Renal cortical epithelial cell (primary cell): ENCODE data around the gene ATP2A1. TPM values are rescaled to one million over a fixed set of nuclear protein-coding genes. Genes with fewer than 3 reads are reported as not detected.

Experiments
- DNase-seq: peaks from one replicate; pipeline ENCODE4 v3.0.0-alpha.2; 2011; ENCODE audit warnings: low read depth
- total RNA-seq: library from RNA; depleted of rRNA; stranded (reverse); fragments of >200 nt; gene quantifications from 2 replicates; pipeline ENCODE4 v1.2.3, GENCODE V29; 2014

The ATP2A1 gene
- 0.10 TPM in 1 of 2 replicates, not detected in the other for total RNA-seq

DNA sequence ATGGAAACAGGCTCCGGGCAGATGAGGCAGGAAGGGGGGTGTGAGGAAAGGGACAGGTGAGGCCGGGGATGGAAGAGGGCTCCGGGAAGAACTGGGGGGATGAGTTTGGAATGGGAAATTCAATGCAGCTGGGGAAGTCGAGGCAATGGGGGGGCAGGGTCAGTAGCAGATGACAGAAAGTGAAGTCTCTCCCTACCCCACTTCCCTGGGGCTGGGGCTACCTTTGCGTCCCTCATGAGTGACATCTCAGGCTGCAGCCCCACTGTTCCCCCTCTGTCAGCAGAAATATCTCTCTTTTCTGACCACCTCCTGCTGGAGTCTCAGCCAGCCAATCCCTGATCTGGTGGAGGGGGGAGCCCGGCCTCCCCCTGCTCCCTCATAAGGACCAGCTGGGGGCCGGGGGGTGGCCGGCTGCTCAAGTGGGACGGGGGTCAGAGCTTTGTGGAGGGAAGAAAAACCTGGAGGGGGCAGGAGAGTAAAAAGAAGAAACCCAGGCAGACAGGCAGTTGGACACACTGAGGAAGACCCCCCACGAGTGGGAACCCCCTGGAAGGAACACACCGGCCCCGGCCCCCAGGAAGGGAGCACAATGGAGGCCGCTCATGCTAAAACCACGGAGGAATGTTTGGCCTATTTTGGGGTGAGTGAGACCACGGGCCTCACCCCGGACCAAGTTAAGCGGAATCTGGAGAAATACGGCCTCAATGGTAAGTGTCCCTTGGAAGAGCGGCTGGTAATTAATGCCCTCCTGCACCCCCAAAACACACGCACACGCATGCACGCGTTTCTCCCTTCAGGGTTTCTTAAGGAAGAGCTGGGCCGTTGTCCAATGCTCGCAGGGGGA, at the start of gene ATP2A1:
Gene ATP2A1, plus strand, starts transcription at position 406 of the 844 bp plus-strand sequence. Its CDS starts 184 bp downstream, at position 590.
- DNase-seq, result no peak

DNA sequence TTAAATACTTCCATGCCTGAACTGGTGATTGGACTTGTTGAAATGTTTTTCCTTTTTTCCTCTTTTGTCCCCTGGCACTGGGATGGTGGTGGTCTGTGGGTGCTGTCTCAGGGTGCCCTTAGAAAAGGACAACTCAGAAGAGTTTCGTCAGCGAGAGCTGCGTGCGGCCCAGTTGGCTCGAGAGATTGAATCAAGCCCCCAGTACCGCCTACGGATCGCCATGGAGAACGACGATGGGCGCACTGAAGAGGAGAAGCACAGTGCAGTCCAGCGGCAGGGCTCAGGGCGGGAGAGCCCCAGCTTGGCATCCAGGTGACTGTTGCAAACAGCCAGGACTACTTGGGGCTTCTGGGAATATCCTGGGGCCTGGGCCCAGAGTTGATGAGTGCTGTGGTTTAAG, 48.5 kb upstream of the ATP2A1 start:
- no peak for DNase-seq

DNA sequence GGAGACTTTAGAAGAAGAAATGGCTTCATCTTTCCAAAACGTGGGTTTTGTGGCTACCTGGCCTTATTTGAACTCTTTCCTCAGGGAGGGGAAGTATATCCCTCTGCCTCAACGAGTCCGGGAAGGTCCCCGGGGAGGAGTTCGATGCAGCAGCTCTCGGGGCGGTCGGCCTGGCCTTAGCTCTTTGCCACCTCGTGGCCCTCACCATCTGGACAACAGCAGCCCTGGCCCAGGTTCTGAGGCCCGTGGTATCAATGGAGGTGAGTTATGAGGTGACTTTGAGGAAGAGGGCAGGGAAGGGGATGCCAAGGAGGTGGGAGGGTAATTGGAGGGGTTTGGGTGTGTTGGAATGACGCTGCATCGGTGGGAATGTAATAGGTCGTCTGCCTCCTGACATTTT, 47.8 kb upstream of the ATP2A1 start:
- DNase-seq, result no peak

DNA sequence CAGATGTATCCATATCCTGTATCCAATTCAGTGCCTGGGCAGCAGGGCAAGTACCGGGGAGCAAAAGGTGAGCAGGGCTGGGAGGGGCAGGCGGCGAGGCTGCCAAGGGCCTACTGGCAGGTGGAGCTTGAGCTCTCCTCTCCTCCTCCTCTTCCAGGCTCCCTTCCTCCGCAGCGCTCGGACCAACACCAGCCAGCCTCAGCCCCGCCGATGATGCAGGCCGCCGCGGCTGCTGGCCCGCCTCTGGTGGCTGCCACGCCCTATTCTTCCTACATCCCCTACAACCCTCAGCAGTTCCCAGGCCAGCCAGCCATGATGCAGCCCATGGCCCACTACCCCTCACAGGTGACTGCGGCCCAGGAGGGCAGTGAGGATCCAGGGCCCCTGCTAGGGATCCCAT, 43.9 kb upstream of the ATP2A1 start:
- DNase-seq, result no peak

DNA sequence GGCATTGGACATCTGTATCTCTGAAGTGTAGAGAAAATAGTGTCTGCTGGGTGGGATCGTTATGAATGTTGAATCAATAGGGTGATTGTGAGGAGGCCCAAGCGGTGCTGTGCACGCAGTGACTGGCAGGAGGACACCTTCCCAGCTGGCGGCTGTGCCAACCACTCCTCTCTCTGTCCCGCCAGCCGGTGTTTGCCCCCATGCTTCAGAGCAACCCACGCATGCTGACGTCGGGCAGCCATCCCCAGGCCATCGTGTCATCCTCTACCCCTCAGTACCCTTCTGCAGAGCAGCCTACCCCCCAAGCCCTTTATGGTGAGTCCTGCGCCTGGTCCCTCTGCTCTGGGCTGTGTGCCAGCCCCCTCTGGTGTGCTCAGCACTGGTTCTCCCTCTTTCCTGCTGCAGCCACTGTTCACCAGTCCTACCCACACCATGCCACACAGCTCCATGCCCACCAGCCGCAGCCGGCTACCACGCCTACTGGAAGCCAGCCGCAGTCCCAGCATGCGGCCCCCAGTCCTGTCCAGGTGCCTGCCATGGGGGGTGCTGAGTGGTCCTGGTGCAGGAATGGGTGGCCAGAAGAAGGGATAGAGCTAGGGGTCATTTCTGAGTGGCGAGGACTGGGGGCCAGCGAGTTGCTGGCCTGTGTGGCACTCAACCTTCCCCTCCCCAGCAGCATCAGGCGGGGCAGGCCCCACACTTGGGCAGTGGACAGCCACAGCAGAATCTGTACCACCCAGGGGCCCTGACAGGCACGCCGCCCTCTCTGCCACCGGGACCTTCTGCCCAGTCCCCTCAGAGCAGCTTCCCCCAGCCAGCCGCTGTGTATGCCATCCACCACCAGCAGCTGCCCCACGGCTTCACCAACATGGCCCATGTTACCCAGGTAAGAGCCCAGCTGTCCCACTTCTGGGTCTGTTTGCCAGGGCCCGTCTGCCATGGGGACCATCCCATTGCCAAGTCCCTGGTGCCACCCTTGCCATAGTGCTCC, 43.1 kb upstream of the ATP2A1 start:
- no peak for DNase-seq

DNA sequence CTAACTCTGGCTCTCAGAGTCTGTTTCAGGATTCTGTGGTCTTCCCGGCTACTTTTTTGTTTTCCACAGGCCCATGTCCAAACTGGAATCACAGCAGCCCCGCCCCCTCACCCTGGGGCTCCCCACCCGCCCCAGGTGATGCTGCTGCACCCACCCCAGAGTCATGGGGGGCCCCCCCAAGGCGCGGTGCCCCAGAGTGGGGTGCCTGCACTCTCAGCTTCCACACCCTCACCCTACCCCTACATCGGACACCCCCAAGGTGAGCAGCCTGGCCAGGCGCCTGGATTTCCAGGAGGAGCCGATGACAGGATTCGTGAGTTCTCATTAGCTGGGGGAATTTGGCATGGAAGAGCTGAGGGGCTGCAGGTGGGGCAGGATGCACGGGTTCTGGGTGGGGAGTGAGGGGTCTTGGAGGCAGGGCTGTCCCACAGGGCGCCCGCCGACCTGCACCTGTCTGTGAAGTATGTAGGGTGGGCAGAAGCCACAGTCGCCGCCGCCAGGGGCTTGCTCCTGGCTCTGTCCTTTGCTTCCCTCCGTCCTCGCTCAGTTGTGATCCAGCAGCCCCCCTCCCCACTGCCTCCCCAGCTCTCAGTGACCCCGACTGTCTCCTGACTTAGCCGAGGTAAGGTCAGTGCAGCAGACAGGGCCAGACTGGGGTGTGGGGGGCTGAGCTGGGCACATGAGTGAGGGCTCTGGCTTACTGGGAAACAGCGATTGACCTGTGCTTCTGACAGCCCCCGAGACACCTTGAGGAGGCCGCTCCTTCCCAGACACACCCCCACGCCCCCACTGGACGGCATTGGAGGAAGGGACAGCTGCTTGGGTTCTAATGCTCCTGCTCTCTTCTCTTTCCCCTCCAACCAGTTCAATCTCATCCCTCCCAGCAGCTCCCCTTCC, 42.2 kb upstream of the ATP2A1 start:
- DNase-seq, result no peak

DNA sequence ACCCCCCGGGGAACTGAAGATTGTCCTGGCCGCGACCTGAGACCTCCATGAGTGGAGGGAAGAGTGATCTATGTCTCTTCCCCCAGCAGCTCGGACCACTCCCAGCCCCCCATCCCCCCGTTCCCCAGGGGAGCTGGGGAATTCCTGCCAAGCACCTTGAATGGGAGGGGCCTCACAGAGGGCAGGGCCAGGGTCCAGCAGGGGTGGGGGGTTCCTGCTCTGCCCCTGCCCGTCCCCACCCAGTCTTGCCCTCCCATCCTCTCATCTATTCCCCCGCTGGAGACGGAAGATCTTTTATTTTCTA, 41.6 kb upstream of the ATP2A1 start:
- DNase-seq, result no peak

DNA sequence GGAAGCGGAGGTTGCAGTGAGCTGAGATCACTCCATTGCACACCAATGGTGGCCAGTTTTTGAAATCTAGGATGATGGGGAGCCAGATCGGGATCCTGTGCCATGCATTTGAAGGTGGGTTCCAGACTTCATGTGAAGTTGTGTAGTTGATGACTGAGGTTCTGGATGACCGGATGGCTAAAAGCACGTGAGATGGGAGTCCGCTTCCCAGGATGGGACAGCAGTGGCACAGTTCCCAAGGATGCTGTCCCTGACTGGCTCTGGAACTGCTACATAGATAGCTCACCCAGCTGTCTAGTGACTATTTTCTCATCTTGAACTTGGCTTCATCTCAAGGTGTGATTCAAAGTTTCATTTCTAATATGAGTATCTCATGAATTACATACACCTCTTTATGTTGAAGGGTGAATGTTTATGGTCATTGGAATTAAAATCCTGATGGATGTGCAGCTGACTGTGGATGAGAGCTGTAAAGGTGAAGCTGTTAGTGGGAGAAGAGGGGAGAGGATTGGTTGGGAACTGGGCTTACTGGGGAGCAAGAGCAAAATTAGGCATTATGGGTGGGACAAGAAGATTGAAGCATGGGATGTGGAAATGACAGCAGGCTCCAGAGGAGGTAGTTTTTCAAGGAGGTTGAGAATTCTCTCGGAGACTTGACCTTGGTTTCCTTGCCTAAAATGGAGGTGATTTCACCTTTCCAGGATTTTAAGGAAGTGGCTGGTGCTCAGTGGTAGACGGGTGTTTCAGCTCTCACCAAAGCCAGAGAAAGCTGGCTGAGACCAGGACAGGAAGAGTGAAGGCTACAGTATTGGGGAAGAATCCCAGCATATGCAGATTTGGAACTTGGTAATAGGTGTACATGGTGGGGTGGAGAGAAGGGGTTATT, 40.4 kb upstream of the ATP2A1 start:
- no peak for DNase-seq

DNA sequence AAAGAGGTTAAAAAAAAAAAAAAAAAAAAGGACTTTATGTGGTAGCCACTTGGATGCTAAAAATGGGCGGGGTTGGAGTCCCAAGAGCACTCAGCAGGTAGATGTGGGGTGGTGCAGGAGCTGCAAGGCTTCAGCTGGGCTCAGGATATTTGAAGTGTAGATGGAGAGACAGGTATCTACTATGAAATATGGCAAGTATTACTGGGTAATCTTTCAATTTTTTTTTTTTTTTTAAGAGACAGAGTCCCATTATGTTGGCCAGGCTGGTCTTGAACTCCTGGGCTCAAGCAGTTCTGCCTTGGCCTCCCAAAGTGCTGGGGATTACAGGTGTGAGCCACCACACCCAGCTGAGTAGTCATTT, 39.8 kb upstream of the ATP2A1 start:
- no peak for DNase-seq

DNA sequence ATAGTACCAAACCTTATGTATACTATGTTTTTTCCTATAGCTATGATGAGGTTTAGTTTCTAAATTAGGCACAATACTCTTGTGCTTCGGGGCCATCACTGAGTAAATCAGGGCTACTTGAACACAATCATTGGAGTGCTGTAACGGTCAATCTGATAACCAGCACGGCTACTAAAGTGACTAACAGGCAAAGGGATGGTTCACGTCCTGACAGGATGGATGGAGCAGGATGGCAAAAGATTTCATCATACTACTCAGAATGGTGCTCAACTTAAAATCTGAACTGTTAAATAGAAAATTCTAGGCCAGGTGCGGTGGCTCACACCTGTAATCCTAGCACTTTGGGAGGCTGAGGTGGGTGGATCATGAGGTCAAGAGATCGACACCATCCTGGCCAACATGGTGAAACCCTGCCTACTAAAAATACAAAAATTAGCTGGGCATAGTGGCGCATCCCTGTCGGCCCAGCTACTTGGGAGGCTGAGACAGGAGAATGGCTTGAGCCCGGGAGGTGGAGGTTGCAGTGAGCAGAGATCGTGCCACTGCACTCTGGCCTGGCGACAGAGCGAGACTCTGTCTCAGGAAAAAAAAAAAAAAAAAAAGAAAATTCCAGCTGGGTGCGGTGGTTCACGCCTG, 39.2 kb upstream of the ATP2A1 start:
- no peak for DNase-seq

DNA sequence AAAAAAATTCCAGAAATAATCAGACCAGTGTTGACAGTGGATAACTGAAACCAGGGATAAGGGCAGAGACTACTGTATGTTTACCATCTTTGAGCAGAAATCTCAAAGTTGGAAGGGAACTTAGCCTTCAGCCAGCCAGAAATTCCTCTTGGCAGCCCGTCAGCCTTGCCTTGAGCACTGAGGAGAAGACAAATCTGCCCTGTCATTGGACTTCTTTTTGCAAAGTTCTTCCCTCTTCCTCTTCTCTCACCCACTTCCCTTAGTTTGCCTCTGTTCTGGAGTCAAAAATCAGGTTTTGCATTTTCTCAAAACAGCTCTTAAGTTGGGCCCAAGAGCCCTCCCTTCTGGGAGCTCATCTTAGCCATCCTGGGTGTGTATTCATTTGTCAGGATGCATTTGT, 38.4 kb upstream of the ATP2A1 start:
- no peak for DNase-seq

DNA sequence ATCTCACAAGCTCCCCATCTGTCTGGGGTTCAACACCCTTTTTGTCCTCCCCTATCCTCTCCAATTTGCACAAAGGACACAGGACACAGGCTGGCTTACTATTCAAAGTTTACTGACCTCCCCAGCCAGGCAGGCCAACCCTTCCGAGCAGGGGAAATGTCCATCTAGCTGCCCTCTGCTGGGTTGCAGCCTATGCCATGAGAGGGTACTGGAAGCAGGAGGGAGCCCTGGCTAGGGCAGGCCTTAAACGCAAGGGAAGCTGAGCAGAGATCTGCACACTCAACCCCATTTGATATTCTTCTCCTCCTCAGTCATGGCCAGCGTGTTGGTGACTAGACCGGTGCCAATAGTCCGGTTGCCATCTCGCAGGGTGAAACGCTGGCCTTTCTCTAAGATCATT, 35.6 kb upstream of the ATP2A1 start:
- no peak for DNase-seq

DNA sequence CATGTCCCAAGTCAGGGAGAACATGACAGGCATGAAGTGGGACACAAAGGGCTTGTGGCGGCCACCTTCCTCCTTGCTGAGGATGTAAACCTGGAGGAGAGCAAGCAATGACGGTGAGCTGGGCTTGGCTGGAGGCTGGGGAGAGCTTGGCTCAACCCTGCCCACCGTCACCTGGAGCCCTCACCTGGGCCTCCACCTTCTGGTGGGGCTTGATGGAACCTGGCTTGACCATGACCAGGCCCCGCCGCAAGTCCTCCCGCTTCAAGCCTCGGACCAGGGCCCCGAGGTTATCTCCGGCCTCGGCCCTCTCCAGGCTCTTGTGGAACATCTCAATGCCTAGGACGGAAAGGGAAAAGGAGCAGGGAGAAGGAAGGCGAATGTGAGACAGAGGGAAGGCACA, 34.5 kb upstream of the ATP2A1 start:
- DNase-seq, result no peak

DNA sequence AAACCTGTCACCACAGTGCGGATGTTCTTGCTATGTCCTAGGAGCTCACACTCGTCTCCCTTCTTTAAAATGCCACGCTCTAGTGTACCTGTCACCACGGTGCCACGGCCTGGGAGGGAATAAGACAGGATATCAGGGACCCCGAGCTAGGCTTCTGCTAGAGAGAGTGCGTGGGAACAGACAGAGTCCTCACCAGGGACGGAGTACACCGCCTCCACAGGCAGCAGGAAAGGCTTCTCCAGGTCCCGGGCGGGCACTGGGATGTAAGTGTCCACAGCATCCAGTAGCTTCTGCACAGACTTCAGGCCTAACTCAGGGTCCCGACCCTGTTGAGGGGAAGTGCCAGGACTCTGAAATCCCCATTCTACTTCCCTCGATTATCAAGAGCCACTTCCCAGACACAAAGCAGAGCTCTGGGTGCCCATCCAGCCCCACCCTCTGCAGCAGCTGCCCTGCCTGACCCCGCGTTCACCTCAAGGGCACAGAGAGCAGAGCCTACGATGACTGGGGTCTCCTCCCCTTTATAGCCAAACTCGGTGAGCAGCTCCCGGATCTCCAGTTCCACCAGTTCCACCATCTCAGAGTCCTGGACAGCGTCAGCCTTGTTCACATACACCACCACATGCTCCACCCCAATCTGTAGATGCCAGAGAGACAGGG, 33.9 kb upstream of the ATP2A1 start:
- DNase-seq, result no peak

DNA sequence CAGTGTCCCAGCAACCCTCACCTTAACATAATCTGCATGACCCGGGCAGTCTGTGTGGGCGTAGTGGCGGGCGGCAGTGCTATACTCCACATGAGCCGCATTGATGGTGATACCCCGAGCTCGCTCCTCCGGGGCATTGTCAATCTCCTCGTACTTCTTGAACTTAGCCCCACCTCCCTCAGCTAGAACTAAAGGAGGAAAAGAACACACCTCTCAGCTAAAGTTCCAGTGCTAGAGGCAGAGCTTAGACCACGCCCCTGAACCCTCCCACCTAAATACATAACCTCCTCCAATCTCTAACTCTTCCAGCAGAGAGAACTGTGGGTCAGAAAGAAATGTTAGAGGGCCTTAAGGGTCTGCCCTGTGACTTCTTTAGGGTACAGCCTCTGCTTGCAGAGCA, 33.0 kb upstream of the ATP2A1 start:
- DNase-seq, result peak; percentile 56

DNA sequence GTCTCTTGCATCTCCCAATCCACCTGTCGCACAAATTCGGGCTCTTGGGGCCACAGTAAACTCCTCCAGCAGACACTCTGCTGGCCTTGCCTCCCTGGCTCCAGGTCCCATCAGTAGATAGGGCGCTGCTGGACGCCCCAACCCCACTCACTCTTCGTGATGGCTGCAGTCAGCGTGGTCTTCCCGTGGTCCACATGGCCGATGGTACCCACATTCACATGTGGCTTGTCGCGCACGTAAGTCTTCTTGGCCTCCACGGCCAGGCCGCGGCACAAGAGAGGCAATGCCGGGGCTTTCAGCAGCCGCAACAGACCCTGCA, 32.6 kb upstream of the ATP2A1 start:
- DNase-seq, result no peak

DNA sequence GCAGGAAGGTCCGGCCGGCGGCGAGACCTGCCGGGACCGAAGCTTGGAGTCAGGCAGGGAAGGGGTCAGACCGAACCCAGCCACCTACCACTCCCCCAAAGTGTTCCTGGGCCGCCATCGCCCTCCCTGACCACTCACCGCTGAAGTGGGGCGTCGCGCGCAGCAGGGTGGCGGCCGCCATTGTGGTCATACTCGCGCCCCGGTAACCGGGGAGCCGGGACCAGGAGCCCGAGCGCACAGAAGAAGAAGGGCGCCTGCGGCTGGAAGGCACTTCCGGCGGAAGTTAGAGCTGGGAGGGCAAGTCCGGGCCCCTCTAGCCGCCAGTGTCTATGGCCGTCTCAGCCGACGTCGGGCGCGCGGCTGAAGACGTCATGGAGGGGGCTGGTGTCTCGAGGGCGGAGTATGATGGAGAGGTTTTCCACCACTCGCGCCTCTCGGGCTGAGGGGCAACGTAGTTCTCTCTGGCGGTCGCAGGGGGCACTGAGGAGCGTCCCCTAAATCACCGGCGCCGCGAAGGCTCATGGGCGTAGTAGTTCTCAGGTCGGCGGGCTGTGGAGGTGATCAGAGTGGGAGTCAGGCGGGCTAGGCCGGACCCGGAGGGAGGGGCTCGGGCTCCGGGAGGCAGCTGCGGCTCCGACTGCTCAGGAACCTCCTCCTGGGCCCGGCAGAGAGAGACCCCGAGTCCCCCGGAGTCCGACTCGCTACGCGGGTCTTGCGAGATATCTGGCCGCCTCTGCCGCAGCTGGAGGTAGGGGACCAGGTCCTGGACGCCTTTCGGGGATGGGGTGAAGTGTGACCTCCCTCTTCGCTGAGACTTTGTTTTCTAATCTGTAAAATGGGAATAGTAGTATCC, 32.0 kb upstream of the ATP2A1 start, which contains the start of gene TUFM:
Gene TUFM, minus strand, starts transcription at position 269 of the 853 bp plus-strand sequence. Its CDS starts 79 bp downstream, at position 190.
- peak; percentile 93 for DNase-seq

DNA sequence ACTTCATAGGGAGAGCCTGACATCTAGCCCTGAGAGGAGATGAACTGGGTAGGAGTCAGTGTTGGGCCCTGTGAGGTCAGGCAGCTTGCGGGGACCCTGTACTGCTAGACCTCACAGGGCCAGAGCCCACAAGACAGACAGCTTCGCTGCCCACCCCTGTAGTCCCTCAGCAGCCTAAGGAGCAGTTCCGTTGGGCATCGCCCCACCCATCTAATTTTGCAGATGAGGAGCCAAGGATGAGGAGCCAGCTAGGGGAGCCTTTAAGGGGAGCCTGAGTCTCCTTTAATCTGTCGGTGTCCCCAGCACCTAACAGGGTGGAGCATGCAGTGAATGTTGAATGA, 31.4 kb upstream of the ATP2A1 start:
- no peak for DNase-seq

DNA sequence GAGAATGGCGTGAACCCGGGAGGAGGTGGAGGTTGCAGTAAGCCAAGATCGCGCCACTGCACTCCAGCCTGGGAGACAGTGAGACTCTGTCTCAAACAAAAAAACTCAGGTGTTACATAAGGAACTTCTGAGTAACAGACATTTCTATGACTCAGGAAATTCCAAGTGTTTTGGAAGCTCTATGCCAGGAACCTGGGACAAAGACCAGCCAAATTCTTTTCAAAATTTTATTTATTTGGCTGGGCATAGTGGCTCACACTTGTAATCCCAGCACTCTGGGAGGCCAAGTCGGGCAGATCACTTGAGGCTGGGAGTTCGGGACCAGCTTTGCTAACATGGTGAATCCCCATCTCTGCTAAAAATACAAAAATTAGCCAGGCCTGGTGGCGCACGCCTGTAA, 19.9 kb upstream of the ATP2A1 start:
- DNase-seq, result peak; percentile 39
